Ectodermal cell (in vitro differentiated cells): ENCODE data around the gene CBX1.

Experiments used
- H3K27ac ChIP-seq: 2 replicates; pipeline ENCODE4 v1.7.0; 2013; ENCODE audit warnings: mild to moderate bottlenecking, low read depth, low read length; ENCODE audit not compliant: insufficient read depth, poor library complexity, severe bottlenecking
- H3K27me3 ChIP-seq: 2 replicates; pipeline ENCODE4 v1.7.0; 2013; ENCODE audit warnings: mild to moderate bottlenecking, low read length; ENCODE audit not compliant: insufficient read depth, control insufficient read depth, poor library complexity, severe bottlenecking
- H3K36me3 ChIP-seq: one replicate; pipeline ENCODE4 v1.7.0; 2013; ENCODE audit warnings: low read length; ENCODE audit not compliant: control insufficient read depth, insufficient read depth
- H3K4me1 ChIP-seq: one replicate; pipeline ENCODE4 v1.7.0; 2013; ENCODE audit warnings: low read length; ENCODE audit not compliant: control insufficient read depth, insufficient read depth
- H3K4me3 ChIP-seq: 2 replicates; pipeline ENCODE4 v1.7.0; 2013; ENCODE audit warnings: low read depth, low read length, control low read depth; ENCODE audit not compliant: insufficient read depth
- H3K9me3 ChIP-seq: 2 replicates; pipeline ENCODE4 v1.7.0; 2013; ENCODE audit warnings: mild to moderate bottlenecking, low read length, moderate library complexity; ENCODE audit not compliant: control insufficient read depth
- WGBS, 2 experiments: methylation state at CpG; one replicate each; pipeline ENCODE4 v1.1.7; 2013; ENCODE audit warnings: missing lambda C conversion rate in 2 of 2; 5-methylcytosine and 5-hydroxymethylcytosine counted together

Gene CBX1

DNA sequence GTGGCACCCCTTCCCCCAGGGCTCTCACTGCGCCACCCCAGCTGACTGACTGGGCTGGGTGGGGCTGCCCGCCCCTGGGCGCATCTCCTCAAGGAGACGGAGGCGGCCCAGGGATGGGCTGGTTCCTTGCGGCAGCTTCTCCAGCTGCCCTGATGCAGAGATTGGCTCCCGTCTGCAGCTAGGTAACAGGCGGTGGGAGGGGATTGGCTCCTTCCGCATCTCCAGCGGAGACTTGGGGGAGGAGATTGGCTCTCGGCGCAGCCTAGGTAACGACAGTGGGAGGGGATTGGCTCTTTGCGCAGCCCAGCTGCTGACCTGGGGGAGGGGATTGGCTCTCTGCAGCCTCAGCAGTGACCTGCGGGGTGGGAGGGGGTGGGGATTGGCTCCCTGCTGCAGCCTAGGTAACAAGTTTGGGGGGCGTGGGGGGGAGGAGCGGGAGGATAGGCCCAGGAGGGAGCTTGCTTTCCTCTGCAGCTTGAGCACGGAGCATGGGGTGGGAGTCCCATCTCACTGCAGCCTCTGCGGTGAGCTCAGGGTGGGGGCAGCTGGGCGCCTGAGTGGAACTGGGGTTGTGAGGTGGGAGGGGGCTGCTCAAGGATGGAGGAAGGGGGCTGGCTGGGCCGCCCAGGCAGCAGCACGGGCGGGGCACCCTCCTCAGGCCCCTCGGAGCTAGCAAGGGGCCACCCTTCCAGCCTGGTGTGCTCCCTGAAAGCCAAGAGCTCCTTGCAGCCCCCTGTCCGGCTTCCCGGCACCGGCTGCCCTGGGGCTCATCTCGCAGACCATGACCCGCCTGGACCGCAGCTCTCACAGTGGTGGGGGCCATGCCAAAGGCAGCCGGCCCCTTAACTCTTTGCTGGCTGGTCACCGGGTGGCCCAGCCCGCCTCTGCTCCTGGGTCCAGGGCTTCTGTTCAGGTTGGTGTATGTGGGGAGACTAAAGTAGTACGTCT, 46.8 kb downstream of the CBX1 start:
- H3K36me3 ChIP-seq: peaks cover 36% of the 10 kb centered on the region
- H3K27me3 ChIP-seq: no peaks in the 10 kb centered on the region
- no peaks in the 10 kb centered on the region for H3K9me3 ChIP-seq
- H3K27ac ChIP-seq: peak overlapping the region; percentile 68
- H3K4me3 ChIP-seq: peak overlapping the region; percentile 51
- peaks cover 60% of the 10 kb centered on the region for H3K4me1 ChIP-seq
- WGBS, 2 experiments: 2% methylated on average over 34 of the region's 34 CpGs

GRCh38 chr17:48053758-48054237, 47.5 kb downstream of the CBX1 start:
- no peak overlapping the region for H3K4me3 ChIP-seq
- peak overlapping the region; percentile 68 for H3K27ac ChIP-seq
- WGBS, 2 experiments: 42 to 44% methylated on average over 6 of the region's 6 CpGs
- H3K4me1 ChIP-seq: peaks cover 60% of the 10 kb centered on the region
- H3K9me3 ChIP-seq: no peaks in the 10 kb centered on the region
- no peaks in the 10 kb centered on the region for H3K27me3 ChIP-seq
- peaks cover 32% of the 10 kb centered on the region for H3K36me3 ChIP-seq

DNA sequence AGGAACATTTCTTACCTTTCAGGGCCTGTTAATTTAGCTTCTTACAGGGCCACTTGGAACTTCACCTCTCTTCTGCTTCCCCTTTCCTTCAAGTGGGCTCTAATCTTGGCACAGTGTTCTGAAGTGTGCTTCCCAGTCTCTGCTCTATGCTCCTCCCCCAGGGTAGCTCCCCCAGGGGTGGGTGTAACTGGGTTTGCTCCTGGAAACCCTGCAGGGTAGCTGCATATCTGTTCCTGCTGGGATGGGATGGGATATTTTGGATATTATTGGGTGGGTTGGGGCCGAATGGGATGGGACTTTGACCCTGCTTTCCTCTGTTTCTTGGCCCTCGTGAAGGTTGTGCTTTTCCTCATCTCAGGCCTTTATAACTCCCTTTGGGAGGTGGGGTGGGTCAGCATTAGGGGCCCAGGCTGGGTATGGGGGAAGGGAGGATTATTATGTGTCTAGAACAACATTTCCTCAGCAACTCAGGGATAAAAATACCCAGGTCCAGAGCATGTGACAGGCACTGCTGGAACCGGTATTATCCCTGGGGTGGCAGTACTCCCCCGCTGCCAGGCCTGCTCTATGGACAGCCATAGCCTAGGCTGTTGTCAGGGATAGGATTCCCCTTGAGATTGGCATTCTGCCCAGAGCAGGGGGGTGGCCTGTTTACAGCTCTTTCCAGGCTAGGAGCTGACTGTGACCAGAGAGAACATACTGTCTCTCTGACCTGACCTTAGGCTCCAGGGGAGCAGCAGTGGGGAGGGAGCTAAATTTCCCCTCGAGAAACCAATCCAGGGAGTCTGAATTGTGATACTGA, 48.1 kb downstream of the CBX1 start:
- H3K36me3 ChIP-seq: peaks cover 26% of the 10 kb centered on the region
- WGBS, 2 experiments: 63 to 70% methylated on average over 5 of the region's 5 CpGs
- H3K27me3 ChIP-seq: no peaks in the 10 kb centered on the region
- no peaks in the 10 kb centered on the region for H3K9me3 ChIP-seq
- no peak overlapping the region for H3K4me3 ChIP-seq
- peak overlapping the region; percentile 68 for H3K27ac ChIP-seq
- H3K4me1 ChIP-seq: peaks cover 60% of the 10 kb centered on the region

DNA sequence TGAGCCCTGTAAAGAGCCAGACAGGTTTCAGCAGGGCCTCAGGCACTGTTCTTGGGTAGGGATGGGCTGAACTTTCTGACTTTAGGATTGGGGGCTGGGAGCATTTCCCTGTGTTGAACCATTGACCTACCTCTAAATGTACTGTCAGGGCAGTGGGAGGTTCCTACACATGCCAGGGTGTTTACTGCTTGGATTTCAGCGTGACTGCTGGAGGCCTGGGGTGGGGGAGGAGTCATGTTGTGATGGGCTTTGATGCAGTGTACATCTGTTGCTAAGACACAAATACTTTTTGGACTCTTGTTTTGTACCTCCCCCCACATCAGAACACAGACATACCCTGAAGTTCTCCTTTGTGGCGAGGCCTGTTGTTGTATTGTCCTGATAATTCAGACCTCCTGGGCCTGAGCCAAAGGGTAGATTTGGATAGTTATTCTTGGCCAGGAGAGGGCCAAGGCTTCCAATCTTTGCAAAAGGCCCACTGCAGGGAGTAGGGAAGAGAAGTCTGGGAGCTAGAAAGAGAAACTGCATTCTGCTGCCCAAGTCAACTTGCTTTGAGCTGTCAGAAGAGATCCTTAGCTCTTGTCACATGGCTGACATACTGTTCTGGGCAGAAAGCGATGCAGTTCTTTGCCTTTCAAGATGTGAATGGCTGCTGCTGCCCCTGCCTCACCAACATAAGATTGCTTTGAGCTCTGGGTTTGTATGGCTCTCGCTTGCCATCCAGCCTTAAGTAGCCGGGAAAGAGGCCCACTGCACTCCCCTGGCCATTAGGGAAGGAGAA, 49.4 kb downstream of the CBX1 start:
- no peaks in the 10 kb centered on the region for H3K9me3 ChIP-seq
- 59 to 62% methylated on average over 5 of the region's 5 CpGs for WGBS, 2 experiments
- H3K4me3 ChIP-seq: no peak overlapping the region
- no peaks in the 10 kb centered on the region for H3K27me3 ChIP-seq
- H3K36me3 ChIP-seq: peaks cover 13% of the 10 kb centered on the region
- peaks cover 61% of the 10 kb centered on the region for H3K4me1 ChIP-seq
- H3K27ac ChIP-seq: no peak overlapping the region

- Histone ChIP-seq H3K4me1 (peaks cover 67% of the 10 kb centered on the region), H3K36me3 (peaks cover 10% of the 10 kb centered on the region), H3K9me3 (no peaks in the 10 kb centered on the region), H3K4me3 (no peak overlapping the region), H3K27me3 (no peaks in the 10 kb centered on the region), H3K27ac (no peak overlapping the region)
- WGBS, 2 experiments: 90 to 94% methylated on average over 10 of the region's 10 CpGs
These were observed 50.0 kb downstream of the CBX1 start for GRCh38 chr17:48051283-48051682.

DNA sequence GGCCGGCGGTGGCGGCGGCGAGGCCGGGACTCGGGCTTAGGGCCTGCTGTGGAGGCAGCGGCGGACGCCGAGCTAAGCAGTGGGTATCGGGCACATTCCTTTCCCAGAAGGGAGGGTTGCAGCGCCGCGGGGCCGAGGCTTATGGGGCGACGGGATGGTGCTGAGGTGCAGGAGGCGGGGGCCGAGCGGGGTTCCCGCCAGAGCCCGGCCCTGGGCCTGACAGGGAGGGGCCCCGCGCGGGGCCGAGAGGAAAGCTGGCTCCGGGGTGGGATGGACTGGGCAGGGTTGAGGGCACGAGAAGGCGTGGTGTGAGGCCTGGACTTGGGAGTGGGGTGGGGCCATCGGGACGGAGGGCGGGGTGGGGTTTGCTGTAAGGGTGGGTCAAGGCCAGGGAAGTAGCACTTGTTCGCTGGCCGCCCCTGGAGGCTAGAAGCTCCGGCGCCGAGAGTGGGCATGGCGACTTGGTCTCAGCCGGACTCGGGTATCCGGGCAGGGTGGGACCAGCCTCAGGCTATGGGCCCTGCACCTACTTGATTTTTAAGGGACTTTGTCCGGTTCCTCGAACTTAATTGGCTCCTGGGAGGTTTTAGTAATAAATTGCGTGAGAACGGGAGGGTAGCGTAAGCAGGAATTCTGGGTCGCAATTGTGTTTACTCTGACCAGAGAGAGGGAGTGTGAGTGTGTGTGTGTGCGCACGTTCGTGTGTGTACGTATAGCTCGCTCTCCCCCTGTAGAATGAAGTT, 52.7 kb downstream of the CBX1 start:
- Histone ChIP-seq H3K27ac (peak overlapping the region; percentile 81), H3K4me3 (peak overlapping the region; percentile 88), H3K9me3 (no peaks in the 10 kb centered on the region), H3K36me3 (peaks cover 10% of the 10 kb centered on the region), H3K4me1 (peaks cover 47% of the 10 kb centered on the region), H3K27me3 (no peaks in the 10 kb centered on the region)
- WGBS, 2 experiments: 1% methylated on average over 53 of the region's 53 CpGs

- Histone ChIP-seq H3K4me1 (peaks cover 40% of the 10 kb centered on the region), H3K4me3 (peak within 1 kb of the TSS; percentile 88), H3K27ac (peak within 1 kb of the TSS; percentile 95), H3K9me3 (no peaks in the 10 kb centered on the region), H3K36me3 (peaks cover 10% of the 10 kb centered on the region), H3K27me3 (no peaks in the 10 kb centered on the region)
- 0% methylated on average over 47 of the region's 47 CpGs for WGBS, 2 experiments
These were observed 53.4 kb downstream of the CBX1 start, which contains the start of gene NFE2L1 for GRCh38 chr17:48047741-48048383. Gene NFE2L1, plus strand, starts transcription at chr17:48048359. Its CDS starts 2,760 bp downstream, at chr17:48051119.

DNA sequence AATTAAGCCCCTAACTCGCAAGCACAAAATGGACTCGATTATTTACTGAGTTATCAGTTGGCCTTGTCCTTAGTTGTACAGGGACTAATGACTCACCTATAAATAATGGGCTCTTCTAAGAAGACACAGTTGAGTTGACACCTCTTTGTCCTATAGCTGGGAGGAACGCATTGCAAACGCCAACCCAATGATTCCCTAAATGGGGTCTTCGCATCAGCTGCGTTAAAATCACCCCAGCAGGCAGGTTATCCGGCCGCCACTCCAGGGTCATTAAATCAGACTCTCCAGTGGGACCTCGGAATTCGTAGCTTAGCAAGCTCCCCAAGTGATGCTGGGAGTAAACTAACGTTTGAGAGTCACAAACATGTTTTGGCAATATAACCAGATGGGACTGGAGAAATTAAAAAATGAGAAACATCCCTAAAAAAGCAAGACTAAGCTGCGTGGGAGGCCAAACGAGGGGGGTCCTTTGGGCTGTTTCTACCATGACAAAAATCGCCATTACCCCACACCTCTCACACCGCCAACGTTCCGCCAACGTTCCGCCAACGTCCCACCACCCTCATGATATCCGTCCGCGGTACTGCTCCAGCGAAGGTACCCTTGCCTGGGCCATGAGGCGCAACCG, 54.1 kb downstream of the CBX1 start:
- Histone ChIP-seq H3K4me1 (peaks cover 34% of the 10 kb centered on the region), H3K27me3 (no peaks in the 10 kb centered on the region), H3K4me3 (peak overlapping the region; percentile 88), H3K27ac (peak overlapping the region; percentile 95), H3K36me3 (peaks cover 10% of the 10 kb centered on the region), H3K9me3 (no peaks in the 10 kb centered on the region)
- WGBS, 2 experiments: 6% methylated on average over 26 of the region's 26 CpGs
